T follicular helper cell (primary cell): ENCODE data around the gene SLC40A1.
A peak's percentile ranks its signal among the peaks of the same experiment; 100 is the strongest.
"Not testable (repeated sequence)": the region's sequence is repeated elsewhere in the genome, so short reads cannot be mapped to it uniquely, and the experiment has no call there.

Experiments
- DNase-seq: peaks from one replicate; pipeline ENCODE4 v3.0.0-alpha.2; 2020; ENCODE audit warnings: low read depth
- total RNA-seq, 2 experiments: gene quantifications; one replicate each; lab custom pipeline; 2026; lab: John Stamatoyannopoulos, UW

SLC40A1 gene
- total RNA-seq, result 15.1 to 57.6 reads per million in 2 experiments

GRCh38 chr2:189580658-189581353 lies at the start of gene SLC40A1:
SLC40A1 (minus strand) TSS chr2:189580786; CDS start chr2:189580460, 326 bp downstream.
- peak; percentile 56 for DNase-seq

GRCh38 chr2:189629531-189630453 lies 49.2 kb upstream of the SLC40A1 start:
- DNase-seq, result no peak

GRCh38 chr2:189628817-189629530 lies 48.4 kb upstream of the SLC40A1 start:
- no peak for DNase-seq

GRCh38 chr2:189627789-189628188 lies 47.2 kb upstream of the SLC40A1 start:
- no peak for DNase-seq

GRCh38 chr2:189625636-189626035 lies 45.0 kb upstream of the SLC40A1 start:
- DNase-seq, result no peak

- DNase-seq, result no peak
These were observed 44.2 kb upstream of the SLC40A1 start for GRCh38 chr2:189624648-189625355.

GRCh38 chr2:189623049-189623448 lies 42.5 kb upstream of the SLC40A1 start:
- DNase-seq, result no peak

- no peak for DNase-seq
These were observed 41.2 kb upstream of the SLC40A1 start for GRCh38 chr2:189621781-189622180.

- no peak for DNase-seq
These were observed 37.6 kb upstream of the SLC40A1 start for GRCh38 chr2:189618197-189618596.

- DNase-seq, result no peak
These were observed 34.0 kb upstream of the SLC40A1 start for GRCh38 chr2:189614585-189614984.

- DNase-seq, result no peak
These were observed 33.2 kb upstream of the SLC40A1 start for GRCh38 chr2:189613650-189614420.

- DNase-seq, result no peak
These were observed 32.6 kb upstream of the SLC40A1 start for GRCh38 chr2:189613077-189613636.

GRCh38 chr2:189610700-189611099 lies 30.1 kb upstream of the SLC40A1 start:
- DNase-seq, result no peak

- DNase-seq, result no peak
These were observed 29.3 kb upstream of the SLC40A1 start for GRCh38 chr2:189609853-189610252.

- DNase-seq, result no peak
These were observed 28.8 kb upstream of the SLC40A1 start for GRCh38 chr2:189609423-189609816.

GRCh38 chr2:189608795-189609422 lies 28.3 kb upstream of the SLC40A1 start:
- DNase-seq, result no peak

- DNase-seq, result no peak
These were observed 27.6 kb upstream of the SLC40A1 start for GRCh38 chr2:189608170-189608569.

- DNase-seq, result no peak
These were observed 21.6 kb upstream of the SLC40A1 start for GRCh38 chr2:189602233-189602632.

GRCh38 chr2:189601652-189602051 lies 21.1 kb upstream of the SLC40A1 start:
- DNase-seq, result not testable (repeated sequence)

- no peak for DNase-seq
These were observed 20.5 kb upstream of the SLC40A1 start for GRCh38 chr2:189601043-189601442.
